ENCODE data around the gene SERPINB1. TPM values are rescaled to one million over a fixed set of nuclear protein-coding genes. Genes with fewer than 3 reads are reported as not detected.
A peak's percentile ranks its signal among the peaks of the same experiment; 100 is the strongest.

SERPINB1 gene
- total RNA-seq, 3 donors from 2014 or later (not counting 1 experiment from before 2014, with no cell fraction given): 74.8 to 80.2 (median 78.1) TPM

DNA sequence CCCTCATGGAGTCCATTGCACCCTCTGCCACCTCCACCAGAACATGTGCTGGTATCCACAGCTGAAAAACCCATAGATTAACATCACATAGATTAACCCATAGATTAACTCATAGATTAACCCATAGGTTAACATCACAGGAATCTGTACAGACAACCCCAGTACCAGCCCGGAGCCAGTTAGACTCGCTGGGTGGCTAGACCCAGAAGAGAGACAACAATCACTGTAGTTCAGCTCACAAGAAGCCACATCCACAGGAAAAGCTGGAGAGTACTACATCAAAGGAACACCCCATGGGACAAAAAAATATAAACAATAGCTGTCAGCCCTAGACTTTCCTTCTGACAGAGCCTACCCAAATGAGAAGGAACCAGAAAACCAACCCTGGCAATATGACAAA lies 36.3 kb upstream of the SERPINB1 start:
- intact Hi-C loops (cut with micrococcal nuclease): no loop called here
- no peaks in the 10 kb centered on the region for H3K9me3 Mint-ChIP-seq
- H3K4me3 Mint-ChIP-seq: peak overlapping the region; percentile 49
- no peaks in the 10 kb centered on the region for H3K36me3 Mint-ChIP-seq
- peaks cover 47 to 54% of the 10 kb centered on the region in 2 donors for H3K4me1 Mint-ChIP-seq
- Histone ChIP-seq H3K4me1 (ENCODE audit: control insufficient read depth, insufficient read depth, low read length) (peaks cover 35% of the 10 kb centered on the region), H3K36me3 (ENCODE audit: control insufficient read depth, insufficient read depth, low read length) (no peaks in the 10 kb centered on the region), H3K27me3 (ENCODE audit: control insufficient read depth, insufficient read depth, low read length) (no peaks in the 10 kb centered on the region), H3K27ac (ENCODE audit: low read length) (peak overlapping the region; percentile 4), H3K4me3 (ENCODE audit: low read length) (no peak overlapping the region), H3K9me3 (ENCODE audit: control insufficient read depth, insufficient read depth, low read length) (no peaks in the 10 kb centered on the region)
- TF ChIP-seq, protein P1, sequence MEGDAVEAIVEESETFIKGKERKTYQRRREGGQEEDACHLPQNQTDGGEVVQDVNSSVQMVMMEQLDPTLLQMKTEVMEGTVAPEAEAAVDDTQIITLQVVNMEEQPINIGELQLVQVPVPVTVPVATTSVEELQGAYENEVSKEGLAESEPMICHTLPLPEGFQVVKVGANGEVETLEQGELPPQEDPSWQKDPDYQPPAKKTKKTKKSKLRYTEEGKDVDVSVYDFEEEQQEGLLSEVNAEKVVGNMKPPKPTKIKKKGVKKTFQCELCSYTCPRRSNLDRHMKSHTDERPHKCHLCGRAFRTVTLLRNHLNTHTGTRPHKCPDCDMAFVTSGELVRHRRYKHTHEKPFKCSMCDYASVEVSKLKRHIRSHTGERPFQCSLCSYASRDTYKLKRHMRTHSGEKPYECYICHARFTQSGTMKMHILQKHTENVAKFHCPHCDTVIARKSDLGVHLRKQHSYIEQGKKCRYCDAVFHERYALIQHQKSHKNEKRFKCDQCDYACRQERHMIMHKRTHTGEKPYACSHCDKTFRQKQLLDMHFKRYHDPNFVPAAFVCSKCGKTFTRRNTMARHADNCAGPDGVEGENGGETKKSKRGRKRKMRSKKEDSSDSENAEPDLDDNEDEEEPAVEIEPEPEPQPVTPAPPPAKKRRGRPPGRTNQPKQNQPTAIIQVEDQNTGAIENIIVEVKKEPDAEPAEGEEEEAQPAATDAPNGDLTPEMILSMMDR (IDR thresholded peaks at IDR 0.05): no peak
- H3K27me3 Mint-ChIP-seq (ENCODE audit: low read depth in 2 of 2): peaks cover 0 to 3% of the 10 kb centered on the region in 2 donors
- H3K27ac Mint-ChIP-seq: peak overlapping the region; percentile 67 to 72
- WGBS (ENCODE audit: insufficient coverage): 68% methylated on average over 2 of the region's 2 CpGs
- ATAC-seq (no peak), DNase-seq (peak in 1 of 2 donors; percentile 56)

DNA sequence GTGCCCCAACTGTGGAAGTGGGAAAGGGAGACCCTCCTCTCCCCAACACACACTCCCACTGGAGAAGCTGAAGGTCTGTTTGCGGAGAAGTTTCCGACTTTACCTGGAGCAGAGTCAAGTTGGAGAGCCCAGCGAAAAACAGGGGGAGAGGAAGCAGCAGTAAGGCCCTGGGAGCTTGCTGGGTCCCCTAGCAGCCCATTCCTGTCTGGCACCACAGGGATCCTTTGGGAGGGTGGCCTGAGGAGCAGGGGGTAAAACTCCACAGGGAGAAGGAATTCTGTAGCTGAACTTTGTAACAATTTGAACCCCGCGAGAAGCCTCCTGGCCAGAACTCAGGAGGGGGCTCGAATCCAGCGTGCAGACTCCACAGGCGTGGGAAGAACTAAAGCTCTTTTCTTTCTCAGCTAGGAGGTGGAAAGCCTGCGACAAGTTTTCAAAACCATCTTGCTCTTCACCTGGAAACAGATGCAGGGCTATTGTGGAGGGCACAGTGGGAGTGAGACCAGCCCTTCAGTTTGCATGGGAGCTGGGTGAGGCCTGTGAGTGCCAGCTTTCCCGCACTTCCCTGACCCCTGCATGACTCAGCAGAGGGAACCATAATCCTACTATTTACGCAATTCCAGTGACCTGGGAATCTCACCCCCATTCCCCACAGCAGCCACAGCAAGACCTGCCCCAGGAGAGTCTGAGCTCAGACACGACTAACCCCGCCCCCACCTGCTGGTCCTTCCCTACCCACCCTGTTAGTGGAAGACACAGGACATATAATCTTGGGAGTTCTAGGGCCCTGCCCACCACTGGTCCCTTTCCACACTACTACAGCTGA lies 35.6 kb upstream of the SERPINB1 start:
- no peak overlapping the region for H3K4me3 ChIP-seq (ENCODE audit: low read length)
- no peak for ATAC-seq
- no peaks in the 10 kb centered on the region for H3K27me3 ChIP-seq (ENCODE audit: control insufficient read depth, insufficient read depth, low read length)
- Mint-ChIP-seq H3K36me3 (no peaks in the 10 kb centered on the region), H3K27ac (peak overlapping the region; percentile 73 to 88), H3K9me3 (no peaks in the 10 kb centered on the region), H3K4me1 (peaks cover 47 to 54% of the 10 kb centered on the region in 2 donors), H3K27me3 (ENCODE audit: low read depth in 2 of 2) (peaks cover 0 to 3% of the 10 kb centered on the region in 2 donors), H3K4me3 (peak overlapping the region; percentile 90)
- H3K9me3 ChIP-seq (ENCODE audit: control insufficient read depth, insufficient read depth, low read length): no peaks in the 10 kb centered on the region
- intact Hi-C loops (cut with micrococcal nuclease): no loop called here
- no peak for DNase-seq
- peak overlapping the region; percentile 80 for H3K27ac ChIP-seq (ENCODE audit: low read length)
- 91% methylated on average over 13 of the region's 13 CpGs for WGBS (ENCODE audit: insufficient coverage)
- peaks cover 35% of the 10 kb centered on the region for H3K4me1 ChIP-seq (ENCODE audit: control insufficient read depth, insufficient read depth, low read length)
- no peaks in the 10 kb centered on the region for H3K36me3 ChIP-seq (ENCODE audit: control insufficient read depth, insufficient read depth, low read length)
- TF ChIP-seq, protein P1 (IDR thresholded peaks at IDR 0.05): no peak

DNA sequence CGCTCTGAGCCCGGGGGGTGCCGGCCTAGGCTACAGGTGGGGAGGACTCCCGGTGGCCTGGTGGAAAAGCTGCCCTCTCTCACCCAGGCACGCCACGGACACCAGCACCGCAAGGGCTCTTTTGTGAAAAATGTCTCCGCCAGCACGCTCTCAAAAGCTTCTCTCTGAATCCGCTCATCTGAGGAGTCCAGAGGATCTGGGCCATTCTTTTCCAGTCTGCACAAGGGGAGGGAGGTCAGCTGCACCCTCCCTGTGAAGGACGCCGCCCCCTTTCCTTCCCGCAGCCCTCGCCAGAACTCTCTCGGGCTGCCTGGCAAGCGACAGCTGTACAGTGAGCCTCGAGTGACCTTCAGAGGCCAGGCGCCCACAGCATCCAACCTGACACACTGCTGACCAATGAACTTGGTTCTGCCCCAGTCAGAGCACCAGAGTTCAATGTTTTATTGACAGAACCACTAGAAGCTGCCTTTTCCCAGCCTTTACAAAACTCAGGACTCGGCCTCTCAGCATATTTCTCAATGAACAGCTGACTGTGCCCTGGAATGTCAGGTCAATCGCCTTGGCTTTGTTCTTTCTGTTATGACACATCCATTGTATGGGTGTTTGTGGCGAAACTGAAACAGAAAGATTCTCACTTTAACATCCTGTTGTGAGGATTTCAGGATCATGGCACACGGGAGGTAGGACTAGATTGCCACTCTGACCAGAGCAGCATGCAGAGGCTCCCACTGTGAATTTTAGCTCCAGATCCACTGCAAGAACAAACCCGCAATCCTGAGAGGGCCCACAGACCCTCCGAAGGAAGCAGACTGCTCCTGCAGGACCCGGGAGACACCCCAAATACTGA lies 34.8 kb upstream of the SERPINB1 start:
- WGBS (ENCODE audit: insufficient coverage): 22% methylated on average over 24 of the region's 25 CpGs
- intact Hi-C loops (cut with micrococcal nuclease): no loop called here
- TF ChIP-seq, protein P1 (IDR thresholded peaks at IDR 0.05): no peak
- ATAC-seq (peak; percentile 40 to 49 (median 45)), DNase-seq (peak in 1 of 2 donors; percentile 59)
- Mint-ChIP-seq H3K4me3 (peak overlapping the region; percentile 90), H3K27me3 (ENCODE audit: low read depth in 2 of 2) (peaks cover 0 to 3% of the 10 kb centered on the region in 2 donors), H3K27ac (peak overlapping the region; percentile 73 to 88), H3K36me3 (no peaks in the 10 kb centered on the region), H3K4me1 (peaks cover 40 to 48% of the 10 kb centered on the region in 2 donors), H3K9me3 (no peaks in the 10 kb centered on the region)
- no peaks in the 10 kb centered on the region for H3K27me3 ChIP-seq (ENCODE audit: control insufficient read depth, insufficient read depth, low read length)
- H3K4me3 ChIP-seq (ENCODE audit: low read length): peak overlapping the region; percentile 37
- H3K27ac ChIP-seq (ENCODE audit: low read length): peak overlapping the region; percentile 80
- peaks cover 35% of the 10 kb centered on the region for H3K4me1 ChIP-seq (ENCODE audit: control insufficient read depth, insufficient read depth, low read length)
- H3K36me3 ChIP-seq (ENCODE audit: control insufficient read depth, insufficient read depth, low read length): no peaks in the 10 kb centered on the region
- no peaks in the 10 kb centered on the region for H3K9me3 ChIP-seq (ENCODE audit: control insufficient read depth, insufficient read depth, low read length)
